WTC11 (cell line): Measurements from ENCODE around the gene STIP1. TPM values are rescaled to one million over a fixed set of nuclear protein-coding genes. Genes with fewer than 3 reads are reported as not detected.
A peak's percentile ranks its signal among the peaks of the same experiment; 100 is the strongest.

Experiments used
- ATAC-seq: fragments of 200-7000 bp; cut with Tn5 transposase; 2 replicates; pipeline ENCODE4 v1.10.0; 2021; ENCODE audit warnings: mild to moderate bottlenecking, moderate library complexity
- CTCF ChIA-PET: fragments of 300-600 bp; sonication (Branson Sonifier 250); formaldehyde crosslinking; loops from one replicate; lab custom pipeline; 2021; ENCODE audit warnings: antibody characterized with exemption; lab: Charles Lee
- POLR2A ChIA-PET: fragments of 350-600 bp; sonication (Branson Sonifier 250); formaldehyde crosslinking; loops from one replicate; lab custom pipeline; 2021; ENCODE audit warnings: antibody characterized with exemption; lab: Charles Lee
- DNase-seq: peaks from one replicate; pipeline ENCODE4 v3.0.0; 2021; ENCODE audit warnings: low spot score
- H3K27ac Mint-ChIP-seq: 2 replicates; pipeline ENCODE4 v1.8.0; 2021; ENCODE audit warnings: mixed read lengths
- H3K27me3 Mint-ChIP-seq: 2 replicates; pipeline ENCODE4 v1.8.0; 2021; ENCODE audit warnings: low read depth, mild to moderate bottlenecking, moderate library complexity, mixed read lengths
- H3K36me3 Mint-ChIP-seq: 2 replicates; pipeline ENCODE4 v1.8.0; 2021; ENCODE audit warnings: mixed read lengths
- H3K4me1 Mint-ChIP-seq: 2 replicates; pipeline ENCODE4 v1.8.0; 2022; ENCODE audit warnings: mixed read lengths
- H3K4me3 Mint-ChIP-seq: 2 replicates; pipeline ENCODE4 v1.8.0; 2021; ENCODE audit warnings: mild to moderate bottlenecking, moderate library complexity, mixed read lengths
- H3K9me3 Mint-ChIP-seq: 2 replicates; pipeline ENCODE4 v1.8.0; 2021; ENCODE audit warnings: mixed read lengths
- ATF1 ChIP-seq: sonication (generic); formaldehyde crosslinking; IDR thresholded peaks from 2 replicates; pipeline ENCODE4 v1.8.1; 2023; ENCODE audit warnings: mild to moderate bottlenecking, moderate library complexity, missing genetic modification reagents
- CREB1 ChIP-seq: sonication (generic); formaldehyde crosslinking; IDR thresholded peaks from 2 replicates; pipeline ENCODE4 v1.8.0; 2023; ENCODE audit warnings: mild to moderate bottlenecking, missing genetic modification reagents
- ESRRA ChIP-seq: sonication (generic); formaldehyde crosslinking; IDR thresholded peaks from 2 replicates; pipeline ENCODE4 v1.8.1; 2022; ENCODE audit warnings: mild to moderate bottlenecking, missing genetic modification reagents, borderline replicate concordance
- FOXK1 ChIP-seq: sonication (generic); formaldehyde crosslinking; IDR thresholded peaks from 2 replicates; pipeline ENCODE4 v1.8.0; 2022; ENCODE audit warnings: mild to moderate bottlenecking, moderate library complexity, missing genetic modification reagents
- GABPB1 ChIP-seq: sonication (generic); formaldehyde crosslinking; IDR thresholded peaks from 2 replicates; pipeline ENCODE4 v1.8.1; 2023; ENCODE audit warnings: mild to moderate bottlenecking, missing genetic modification reagents
- HMGA2 ChIP-seq: fragments of 250-450 bp; sonication (Bioruptor Pico); IDR thresholded peaks from 2 replicates; pipeline ENCODE4 v1.4.0; 2021; ENCODE audit warnings: mild to moderate bottlenecking, moderate library complexity
- IRF2 ChIP-seq: sonication (generic); formaldehyde crosslinking; IDR thresholded peaks from 2 replicates; pipeline ENCODE4 v1.8.0; 2022; ENCODE audit warnings: low read depth, missing genetic modification reagents, borderline replicate concordance
- KAT7 ChIP-seq: sonication (generic); formaldehyde crosslinking; IDR thresholded peaks from 2 replicates; pipeline ENCODE4 v1.8.1; 2023; ENCODE audit warnings: missing genetic modification reagents, mild to moderate bottlenecking, borderline replicate concordance
- MXD4 ChIP-seq: fragments of 250-450 bp; sonication (Bioruptor Pico); IDR thresholded peaks from 2 replicates; pipeline ENCODE4 v1.8.0; 2021; ENCODE audit warnings: mild to moderate bottlenecking, moderate library complexity, borderline replicate concordance
- MYBL2 ChIP-seq: sonication (generic); formaldehyde crosslinking; IDR thresholded peaks from 2 replicates; pipeline ENCODE4 v1.8.1; 2023; ENCODE audit warnings: mild to moderate bottlenecking, moderate library complexity, missing genetic modification reagents
- RORB ChIP-seq: fragments of 250-450 bp; sonication (Bioruptor Pico); IDR thresholded peaks from 2 replicates; pipeline ENCODE4 v1.9.0; 2021; ENCODE audit warnings: mild to moderate bottlenecking
- SP1 ChIP-seq: sonication (generic); formaldehyde crosslinking; conservative IDR thresholded peaks from 2 replicates; pipeline ENCODE4 v1.8.1; 2022; ENCODE audit warnings: missing genetic modification reagents
- TP53 ChIP-seq: sonication (generic); formaldehyde crosslinking; IDR thresholded peaks from 2 replicates; pipeline ENCODE4 v1.8.1; 2023; ENCODE audit warnings: mild to moderate bottlenecking, missing genetic modification reagents
- ZNF138 ChIP-seq: sonication (generic); formaldehyde crosslinking; conservative IDR thresholded peaks from 2 replicates; pipeline ENCODE4 v1.8.1; 2022; ENCODE audit warnings: mild to moderate bottlenecking, moderate library complexity, missing genetic modification reagents
- ZNF423 ChIP-seq: fragments of 250-450 bp; sonication (Bioruptor Pico); IDR thresholded peaks from 2 replicates; pipeline ENCODE4 v2.1.2; 2022; ENCODE audit warnings: mild to moderate bottlenecking, moderate library complexity
- total RNA-seq: library from RNA; stranded (reverse); gene quantifications from 3 replicates; pipeline ENCODE4 v1.2.3, GENCODE V29; 2021
- TF ChIP-seq, protein P1 (sequence below): sonication (generic); formaldehyde crosslinking; IDR thresholded peaks from 2 replicates; pipeline ENCODE4 v1.8.1; 2022; ENCODE audit warnings: missing genetic modification reagents, borderline replicate concordance
- TF ChIP-seq, protein P2 (sequence below): fragments of 200-600 bp; IDR thresholded peaks from 2 replicates; pipeline ENCODE4 v1.8.0; 2022; ENCODE audit warnings: antibody characterized with exemption
- TF ChIP-seq, protein P3 (sequence below): fragments of 250-450 bp; sonication (Bioruptor Pico); IDR thresholded peaks from 2 replicates; pipeline ENCODE4 v1.9.0; 2021; ENCODE audit warnings: mild to moderate bottlenecking
- TF ChIP-seq, protein P4 (sequence below): fragments of 250-450 bp; sonication (Bioruptor Pico); IDR thresholded peaks from 2 replicates; pipeline ENCODE4 v1.9.0; 2021; ENCODE audit warnings: mild to moderate bottlenecking
- TF ChIP-seq, protein P5 (sequence below): fragments of 250-450 bp; sonication (Bioruptor Pico); IDR thresholded peaks from 2 replicates; pipeline ENCODE4 v2.1.2; 2022; ENCODE audit warnings: mild to moderate bottlenecking, moderate library complexity

The STIP1 gene
- total RNA-seq, 1 experiment from 2014 or later = 296 TPM

DNA sequence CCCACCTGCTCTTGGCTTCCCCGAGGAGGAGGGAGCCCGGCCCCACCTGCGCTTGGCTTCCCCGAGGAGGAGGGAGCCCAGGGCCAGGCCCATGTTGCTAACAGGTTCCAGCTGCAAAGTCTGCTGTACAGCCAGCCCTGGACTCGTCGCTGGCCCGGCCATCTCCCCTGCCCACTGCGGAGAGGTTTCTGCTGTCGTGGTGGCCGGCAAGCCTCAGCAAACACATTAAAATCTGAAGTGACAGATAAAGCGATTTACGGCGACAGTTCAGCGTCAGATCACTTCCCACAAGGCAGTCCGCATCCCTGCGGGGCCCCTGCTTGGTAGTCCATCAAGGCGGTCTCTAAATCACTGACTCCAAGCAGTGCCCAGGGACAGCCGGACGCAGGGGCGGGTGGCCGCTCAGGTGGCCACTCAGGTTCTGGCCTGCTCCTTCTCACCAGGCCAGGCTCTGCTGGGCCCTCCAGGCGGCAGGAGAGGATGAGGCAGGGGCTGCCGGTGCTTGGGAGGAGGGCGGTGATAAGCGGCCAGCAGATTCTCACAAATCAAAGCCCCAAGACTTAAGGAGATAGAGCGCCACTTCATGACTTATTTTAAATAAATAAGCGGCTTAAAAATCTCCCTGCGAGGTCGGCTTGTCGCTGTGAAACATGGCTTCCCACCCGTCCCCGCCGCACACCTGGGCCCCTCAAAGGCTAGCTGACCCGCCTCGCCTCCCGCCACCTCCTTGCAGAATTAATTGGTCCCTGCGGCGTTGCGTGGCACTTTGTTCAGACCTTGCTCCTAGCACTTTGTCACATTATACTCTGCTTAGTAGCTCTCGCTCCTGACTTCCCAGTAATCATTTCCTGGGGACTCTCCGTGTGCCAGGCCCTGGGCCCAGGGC, 41.1 kb upstream of the STIP1 start (continued):
- TF ChIP-seq KAT7 (CRISPR knock-in tag) (no peak), TP53 (CRISPR knock-in tag) (no peak), RORB (CRISPR knock-in tag) (no peak), MXD4 (no peak)
- TF ChIP-seq, protein P1, sequence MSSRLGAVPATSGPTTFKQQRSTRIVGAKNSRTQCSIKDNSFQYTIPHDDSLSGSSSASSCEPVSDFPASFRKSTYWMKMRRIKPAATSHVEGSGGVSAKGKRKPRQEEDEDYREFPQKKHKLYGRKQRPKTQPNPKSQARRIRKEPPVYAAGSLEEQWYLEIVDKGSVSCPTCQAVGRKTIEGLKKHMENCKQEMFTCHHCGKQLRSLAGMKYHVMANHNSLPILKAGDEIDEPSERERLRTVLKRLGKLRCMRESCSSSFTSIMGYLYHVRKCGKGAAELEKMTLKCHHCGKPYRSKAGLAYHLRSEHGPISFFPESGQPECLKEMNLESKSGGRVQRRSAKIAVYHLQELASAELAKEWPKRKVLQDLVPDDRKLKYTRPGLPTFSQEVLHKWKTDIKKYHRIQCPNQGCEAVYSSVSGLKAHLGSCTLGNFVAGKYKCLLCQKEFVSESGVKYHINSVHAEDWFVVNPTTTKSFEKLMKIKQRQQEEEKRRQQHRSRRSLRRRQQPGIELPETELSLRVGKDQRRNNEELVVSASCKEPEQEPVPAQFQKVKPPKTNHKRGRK (CRISPR knock-in tag) = no peak

DNA sequence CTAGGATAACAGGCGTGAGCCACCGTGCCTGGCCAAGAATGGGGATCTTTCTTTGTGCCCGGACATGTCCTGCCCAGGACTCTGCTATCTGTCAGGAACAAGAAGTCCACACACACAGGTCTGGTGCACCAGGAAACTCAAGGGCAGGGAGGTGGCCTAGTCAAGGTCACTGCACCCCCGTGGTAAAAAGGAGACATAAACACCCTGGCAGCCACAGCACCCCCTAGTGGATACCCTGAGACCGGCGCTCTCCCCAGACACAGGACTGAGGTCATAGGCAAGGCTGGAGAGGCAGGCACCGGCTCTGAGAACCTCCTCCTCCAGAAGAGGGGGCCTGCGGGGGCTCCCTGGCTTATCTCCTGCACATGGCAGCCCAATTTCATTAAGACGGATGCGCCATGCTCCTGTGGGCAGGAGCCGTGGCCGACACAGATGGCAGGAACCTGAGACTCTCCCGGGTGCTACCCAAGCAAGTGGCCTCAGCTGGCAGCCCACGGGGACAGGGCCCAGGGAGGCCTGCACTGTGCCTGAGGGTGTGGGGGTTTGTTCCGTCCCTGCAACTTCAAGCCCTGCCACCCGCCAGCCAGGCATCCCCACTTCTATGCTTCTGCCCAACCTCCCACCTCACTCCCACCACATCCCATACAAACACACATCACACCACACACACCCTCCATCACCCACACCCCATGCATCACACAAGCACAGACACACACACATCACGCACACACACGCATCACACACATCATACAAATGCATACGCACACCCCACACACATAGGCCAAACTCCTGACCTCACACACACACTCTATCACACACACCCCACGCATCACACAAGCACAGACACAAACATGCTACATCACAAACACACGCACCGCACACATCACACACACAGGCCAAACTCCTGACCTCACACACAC, 39.7 kb upstream of the STIP1 start:
- no peak overlapping the region for H3K4me3 Mint-ChIP-seq
- CTCF ChIA-PET = interaction anchor here (0.7 to 3.0 kb wide), 7 partner anchors 14 to 119 kb away, joined by 3 to 15 read pairs (median 3); partner anchors contain the start of gene FLRT1
- H3K36me3 Mint-ChIP-seq = no peaks in the 10 kb centered on the region
- DNase-seq (peak; percentile 85), ATAC-seq (peak; percentile 75)
- peak; percentile 97 for TF ChIP-seq ESRRA (CRISPR knock-in tag)
- TF ChIP-seq, protein P2, sequence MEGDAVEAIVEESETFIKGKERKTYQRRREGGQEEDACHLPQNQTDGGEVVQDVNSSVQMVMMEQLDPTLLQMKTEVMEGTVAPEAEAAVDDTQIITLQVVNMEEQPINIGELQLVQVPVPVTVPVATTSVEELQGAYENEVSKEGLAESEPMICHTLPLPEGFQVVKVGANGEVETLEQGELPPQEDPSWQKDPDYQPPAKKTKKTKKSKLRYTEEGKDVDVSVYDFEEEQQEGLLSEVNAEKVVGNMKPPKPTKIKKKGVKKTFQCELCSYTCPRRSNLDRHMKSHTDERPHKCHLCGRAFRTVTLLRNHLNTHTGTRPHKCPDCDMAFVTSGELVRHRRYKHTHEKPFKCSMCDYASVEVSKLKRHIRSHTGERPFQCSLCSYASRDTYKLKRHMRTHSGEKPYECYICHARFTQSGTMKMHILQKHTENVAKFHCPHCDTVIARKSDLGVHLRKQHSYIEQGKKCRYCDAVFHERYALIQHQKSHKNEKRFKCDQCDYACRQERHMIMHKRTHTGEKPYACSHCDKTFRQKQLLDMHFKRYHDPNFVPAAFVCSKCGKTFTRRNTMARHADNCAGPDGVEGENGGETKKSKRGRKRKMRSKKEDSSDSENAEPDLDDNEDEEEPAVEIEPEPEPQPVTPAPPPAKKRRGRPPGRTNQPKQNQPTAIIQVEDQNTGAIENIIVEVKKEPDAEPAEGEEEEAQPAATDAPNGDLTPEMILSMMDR = peak; percentile 86
- no peak for TF ChIP-seq ATF1 (CRISPR knock-in tag)
- TF ChIP-seq, protein P3, sequence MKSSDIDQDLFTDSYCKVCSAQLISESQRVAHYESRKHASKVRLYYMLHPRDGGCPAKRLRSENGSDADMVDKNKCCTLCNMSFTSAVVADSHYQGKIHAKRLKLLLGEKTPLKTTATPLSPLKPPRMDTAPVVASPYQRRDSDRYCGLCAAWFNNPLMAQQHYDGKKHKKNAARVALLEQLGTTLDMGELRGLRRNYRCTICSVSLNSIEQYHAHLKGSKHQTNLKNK = no peak
- peak; percentile 34; the same call in 1 of the 2 replicates for TF ChIP-seq MYBL2 (CRISPR knock-in tag)
- no peak for TF ChIP-seq HMGA2 (CRISPR knock-in tag)
- no peak for TF ChIP-seq RORB (CRISPR knock-in tag)
- no peak for TF ChIP-seq ZNF138 (CRISPR knock-in tag)
- TF ChIP-seq CREB1 (CRISPR knock-in tag) = no peak
- TF ChIP-seq SP1 (CRISPR knock-in tag) = peak; percentile 49; the same call in 1 of the 2 replicates
- no peak for TF ChIP-seq GABPB1 (CRISPR knock-in tag)
- TF ChIP-seq, protein P4, sequence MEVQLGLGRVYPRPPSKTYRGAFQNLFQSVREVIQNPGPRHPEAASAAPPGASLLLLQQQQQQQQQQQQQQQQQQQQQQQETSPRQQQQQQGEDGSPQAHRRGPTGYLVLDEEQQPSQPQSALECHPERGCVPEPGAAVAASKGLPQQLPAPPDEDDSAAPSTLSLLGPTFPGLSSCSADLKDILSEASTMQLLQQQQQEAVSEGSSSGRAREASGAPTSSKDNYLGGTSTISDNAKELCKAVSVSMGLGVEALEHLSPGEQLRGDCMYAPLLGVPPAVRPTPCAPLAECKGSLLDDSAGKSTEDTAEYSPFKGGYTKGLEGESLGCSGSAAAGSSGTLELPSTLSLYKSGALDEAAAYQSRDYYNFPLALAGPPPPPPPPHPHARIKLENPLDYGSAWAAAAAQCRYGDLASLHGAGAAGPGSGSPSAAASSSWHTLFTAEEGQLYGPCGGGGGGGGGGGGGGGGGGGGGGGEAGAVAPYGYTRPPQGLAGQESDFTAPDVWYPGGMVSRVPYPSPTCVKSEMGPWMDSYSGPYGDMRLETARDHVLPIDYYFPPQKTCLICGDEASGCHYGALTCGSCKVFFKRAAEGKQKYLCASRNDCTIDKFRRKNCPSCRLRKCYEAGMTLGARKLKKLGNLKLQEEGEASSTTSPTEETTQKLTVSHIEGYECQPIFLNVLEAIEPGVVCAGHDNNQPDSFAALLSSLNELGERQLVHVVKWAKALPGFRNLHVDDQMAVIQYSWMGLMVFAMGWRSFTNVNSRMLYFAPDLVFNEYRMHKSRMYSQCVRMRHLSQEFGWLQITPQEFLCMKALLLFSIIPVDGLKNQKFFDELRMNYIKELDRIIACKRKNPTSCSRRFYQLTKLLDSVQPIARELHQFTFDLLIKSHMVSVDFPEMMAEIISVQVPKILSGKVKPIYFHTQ (CRISPR knock-in tag) = no peak
- TF ChIP-seq IRF2 = no peak
- TF ChIP-seq ZNF423 (CRISPR knock-in tag) = no peak
- TF ChIP-seq, protein P5, sequence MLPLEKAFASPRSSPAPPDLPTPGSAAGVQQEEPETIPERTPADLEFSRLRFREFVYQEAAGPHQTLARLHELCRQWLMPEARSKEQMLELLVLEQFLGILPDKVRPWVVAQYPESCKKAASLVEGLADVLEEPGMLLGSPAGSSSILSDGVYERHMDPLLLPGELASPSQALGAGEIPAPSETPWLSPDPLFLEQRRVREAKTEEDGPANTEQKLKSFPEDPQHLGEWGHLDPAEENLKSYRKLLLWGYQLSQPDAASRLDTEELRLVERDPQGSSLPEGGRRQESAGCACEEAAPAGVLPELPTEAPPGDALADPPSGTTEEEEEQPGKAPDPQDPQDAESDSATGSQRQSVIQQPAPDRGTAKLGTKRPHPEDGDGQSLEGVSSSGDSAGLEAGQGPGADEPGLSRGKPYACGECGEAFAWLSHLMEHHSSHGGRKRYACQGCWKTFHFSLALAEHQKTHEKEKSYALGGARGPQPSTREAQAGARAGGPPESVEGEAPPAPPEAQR (CRISPR knock-in tag) = no peak
- TF ChIP-seq FOXK1 (CRISPR knock-in tag) = 0 out of 2 replicates have a peak, but pooled peaks have one; percentile 55
- POLR2A ChIA-PET = no interaction called here
- peaks cover 20% of the 10 kb centered on the region for H3K27me3 Mint-ChIP-seq
- H3K27ac Mint-ChIP-seq = 0 out of 2 replicates have a peak overlapping the region, but pooled peaks have one; percentile 32
- no peaks in the 10 kb centered on the region for H3K9me3 Mint-ChIP-seq
- peaks cover 17% of the 10 kb centered on the region for H3K4me1 Mint-ChIP-seq
